Cardiac muscle cell (in vitro differentiated cells and primary cell): ENCODE measurements around the gene UBR7. TPM values are rescaled to one million over a fixed set of nuclear protein-coding genes. Genes with fewer than 3 reads are reported as not detected.
"Not testable (repeated sequence)": the region's sequence is repeated elsewhere in the genome, so short reads cannot be mapped to it uniquely, and the experiment has no call there.

Source experiments
- DNase-seq, 2 donors: peaks; one replicate each; pipeline versions ENCODE4 v3.0.0 to v3.0.0-alpha.2; 2010 to 2017; ENCODE audit warnings: low read depth in 1 of 2, low spot score in 1 of 2
- H3K27ac ChIP-seq: fragments of 200-600 bp; sonication (generic); 2 replicates; pipeline ENCODE4 v1.5.1; 2016
- H3K27me3 ChIP-seq: fragments of 200-600 bp; sonication (generic); 2 replicates; pipeline ENCODE4 v1.6.0; 2016; ENCODE audit warnings: control low read depth
- H3K36me3 ChIP-seq: fragments of 200-600 bp; sonication (generic); 2 replicates; pipeline ENCODE4 v1.5.1; 2016; ENCODE audit warnings: control low read depth
- H3K4me1 ChIP-seq: fragments of 200-600 bp; sonication (generic); 2 replicates; pipeline ENCODE4 v1.8.1; 2017; ENCODE audit warnings: low read depth, mild to moderate bottlenecking, mixed run types
- H3K4me3 ChIP-seq: fragments of 200-600 bp; sonication (generic); 2 replicates; pipeline ENCODE4 v1.5.1; 2016; ENCODE audit warnings: mild to moderate bottlenecking
- H3K9me3 ChIP-seq: fragments of 200-600 bp; sonication (generic); 2 replicates; pipeline ENCODE4 v1.5.1; 2017; ENCODE audit warnings: low read depth, mild to moderate bottlenecking, control low read depth
- CTCF ChIP-seq: IDR thresholded peaks from 2 replicates; pipeline ENCODE4 v1.5.1; 2012; ENCODE audit warnings: low read depth, mild to moderate bottlenecking, low read length
- polyA plus RNA-seq: library from polyadenylated mRNA; unstranded; fragments of >200 nt; fragmentation: Nextera tagmentation; extraction: Ambion mirVana; gene quantifications from 2 replicates; pipeline ENCODE4 v1.2.1, GENCODE V29; 2016
- total RNA-seq: library from RNA; depleted of rRNA; stranded (reverse); fragments of >200 nt; gene quantifications from 2 replicates; pipeline ENCODE4 v1.2.3, GENCODE V29; 2016

Gene UBR7
- total and polyA plus RNA-seq, 2 experiments from 2014 or later, result 24.6 to 29.1 TPM

- not testable (repeated sequence) for H3K36me3 ChIP-seq, H3K4me1 ChIP-seq, H3K4me3 ChIP-seq, H3K9me3 ChIP-seq, DNase-seq, H3K27ac ChIP-seq, H3K27me3 ChIP-seq
Measured at GRCh38 chr14:93170141-93170540, 36.9 kb upstream of the UBR7 start.

- no peak for TF ChIP-seq CTCF
- no peak overlapping the region for H3K27ac ChIP-seq
Measured at GRCh38 chr14:93171376-93171775, 35.7 kb upstream of the UBR7 start.

GRCh38 chr14:93173943-93174395, 33.1 kb upstream of the UBR7 start:
- H3K9me3 ChIP-seq, result no peaks in the 10 kb centered on the region
- H3K27ac ChIP-seq, result no peak overlapping the region
- peak in 1 of 2 donors; percentile 19 for DNase-seq
- H3K36me3 ChIP-seq, result no peaks in the 10 kb centered on the region
- no peak for TF ChIP-seq CTCF
- H3K27me3 ChIP-seq, result no peaks in the 10 kb centered on the region
- no peak overlapping the region for H3K4me3 ChIP-seq
- no peaks in the 10 kb centered on the region for H3K4me1 ChIP-seq

More at GRCh38 chr14:93171376-93171775, 35.7 kb upstream of the UBR7 start:
- Histone ChIP-seq H3K27me3 (no peaks in the 10 kb centered on the region), H3K36me3 (no peaks in the 10 kb centered on the region), H3K4me1 (no peaks in the 10 kb centered on the region), H3K4me3 (no peak overlapping the region), H3K9me3 (no peaks in the 10 kb centered on the region)
- DNase-seq, result peak in 1 of 2 donors; percentile 21

GRCh38 chr14:93174731-93175130, 32.3 kb upstream of the UBR7 start:
- H3K27me3 ChIP-seq, H3K36me3 ChIP-seq, H3K4me3 ChIP-seq, DNase-seq, H3K4me1 ChIP-seq, H3K27ac ChIP-seq, H3K9me3 ChIP-seq: not testable (repeated sequence)

GRCh38 chr14:93175492-93175891, 31.6 kb upstream of the UBR7 start:
- Histone ChIP-seq H3K27me3 (no peaks in the 10 kb centered on the region), H3K27ac (no peak overlapping the region), H3K4me3 (no peak overlapping the region), H3K9me3 (no peaks in the 10 kb centered on the region), H3K36me3 (no peaks in the 10 kb centered on the region), H3K4me1 (no peaks in the 10 kb centered on the region)
- no peak for DNase-seq
- TF ChIP-seq CTCF, result no peak

GRCh38 chr14:93183596-93184317, 23.3 kb upstream of the UBR7 start:
- peaks cover 3% of the 10 kb centered on the region for H3K36me3 ChIP-seq
- no peaks in the 10 kb centered on the region for H3K9me3 ChIP-seq
- peak overlapping the region; percentile 94 for H3K27ac ChIP-seq
- TF ChIP-seq CTCF, result no peak
- peaks cover 10% of the 10 kb centered on the region for H3K4me1 ChIP-seq
- H3K27me3 ChIP-seq, result no peaks in the 10 kb centered on the region
- DNase-seq, result no peak
- peak overlapping the region; percentile 51 for H3K4me3 ChIP-seq
